ENCODE results near the gene LSM5. TPM values are rescaled to one million over a fixed set of nuclear protein-coding genes. Genes with fewer than 3 reads are reported as not detected.

LSM5 gene
- polyA plus RNA-seq, 1 experiment = 6.7 TPM

DNA sequence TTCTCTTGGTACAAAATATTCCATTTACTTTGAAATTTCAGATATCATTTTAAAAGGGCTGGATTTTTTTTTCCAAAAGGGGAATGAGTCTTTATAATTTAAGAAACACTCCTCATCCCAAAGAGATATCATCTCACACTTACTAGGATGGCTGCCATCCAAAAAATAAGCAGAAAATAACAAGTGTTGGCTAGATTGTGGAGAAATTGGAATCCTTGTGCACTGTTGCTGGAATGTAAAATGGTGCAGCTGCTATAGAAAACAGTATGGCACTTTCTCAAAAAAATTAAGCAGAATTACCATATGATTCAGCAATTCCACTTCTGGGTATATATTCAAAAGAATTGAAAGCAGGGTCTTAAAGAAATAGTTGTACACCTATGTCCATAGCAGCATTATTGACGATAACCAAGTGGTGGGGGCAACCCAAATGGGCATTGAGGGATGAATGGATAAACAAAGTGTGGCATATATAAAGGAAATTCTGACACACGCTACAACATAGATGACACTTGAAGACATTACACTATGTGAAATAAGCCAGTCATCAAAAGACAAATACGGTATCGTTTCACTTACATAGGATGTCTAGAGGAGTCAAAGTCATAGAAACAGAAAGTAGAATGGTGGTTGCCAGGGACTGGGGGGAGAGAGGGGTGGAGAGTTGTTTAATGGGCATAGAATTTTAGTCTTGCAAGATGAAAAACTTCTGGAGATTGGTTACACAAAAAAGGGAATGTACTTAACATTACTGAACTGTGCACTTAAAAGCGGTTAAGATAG, 53.8 kb downstream of the LSM5 start:
- POLR2A ChIA-PET = no interaction called here
- Histone ChIP-seq H3K36me3 (ENCODE audit: control insufficient read depth, insufficient read depth, low read length) (no peaks in the 10 kb centered on the region), H3K27me3 (ENCODE audit: control insufficient read depth, insufficient read depth, low read length) (no peaks in the 10 kb centered on the region), H3K4me3 (ENCODE audit: low read depth, low read length) (no peak overlapping the region)
- TF ChIP-seq, protein P1, sequence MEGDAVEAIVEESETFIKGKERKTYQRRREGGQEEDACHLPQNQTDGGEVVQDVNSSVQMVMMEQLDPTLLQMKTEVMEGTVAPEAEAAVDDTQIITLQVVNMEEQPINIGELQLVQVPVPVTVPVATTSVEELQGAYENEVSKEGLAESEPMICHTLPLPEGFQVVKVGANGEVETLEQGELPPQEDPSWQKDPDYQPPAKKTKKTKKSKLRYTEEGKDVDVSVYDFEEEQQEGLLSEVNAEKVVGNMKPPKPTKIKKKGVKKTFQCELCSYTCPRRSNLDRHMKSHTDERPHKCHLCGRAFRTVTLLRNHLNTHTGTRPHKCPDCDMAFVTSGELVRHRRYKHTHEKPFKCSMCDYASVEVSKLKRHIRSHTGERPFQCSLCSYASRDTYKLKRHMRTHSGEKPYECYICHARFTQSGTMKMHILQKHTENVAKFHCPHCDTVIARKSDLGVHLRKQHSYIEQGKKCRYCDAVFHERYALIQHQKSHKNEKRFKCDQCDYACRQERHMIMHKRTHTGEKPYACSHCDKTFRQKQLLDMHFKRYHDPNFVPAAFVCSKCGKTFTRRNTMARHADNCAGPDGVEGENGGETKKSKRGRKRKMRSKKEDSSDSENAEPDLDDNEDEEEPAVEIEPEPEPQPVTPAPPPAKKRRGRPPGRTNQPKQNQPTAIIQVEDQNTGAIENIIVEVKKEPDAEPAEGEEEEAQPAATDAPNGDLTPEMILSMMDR (IDR thresholded peaks at IDR 0.05; ENCODE audit: insufficient read depth, low read depth, low read length) = no peak
- CTCF ChIA-PET = no interaction called here
- no peak for DNase-seq (ENCODE audit: low read depth)

Other genes with a start within 250 kb of the LSM5 start
- 12.0 and 16.1 TPM in 2 replicates for gene AVL9, start 5.1 kb upstream of the LSM5 start, polyA plus RNA-seq (2011; rRNA removed)

All from BJ (cell line).